ENCODE data around the gene PFKFB3. TPM values are rescaled to one million over a fixed set of nuclear protein-coding genes. Genes with fewer than 3 reads are reported as not detected.

Gene PFKFB3
- total RNA-seq = 100 to 1,000 TPM; 116 to 140 TPM
- 10 to 100 TPM; 31.4 to 45.6 TPM for polyA plus RNA-seq
- long read RNA-seq, donor 1, full-length matches to known transcripts = 2 of 112 reads
- long read RNA-seq, donor 1, partial matches to known transcripts = 81 of 112 reads
- long read RNA-seq, donor 1, other reads (novel, unspliced or antisense) = 29 of 112 reads
- long read RNA-seq, donor 2, full-length matches to known transcripts = 17 of 92 reads
- long read RNA-seq, donor 2, partial matches to known transcripts = 23 of 92 reads
- long read RNA-seq, donor 2, other reads (novel, unspliced or antisense) = 52 of 92 reads

- 0% methylated on average over 63 to 75 of the region's 75 CpGs for WGBS, 2 donors
- H3K27ac ChIP-seq (ENCODE audit: low read depth in 1 of 2, low read length in 2 of 2) = peak within 1 kb of the TSS; percentile 79 to 85
- peak; percentile 98 to 99 for DNase-seq
- ATAC-seq (ENCODE audit: low FRiP score) = peak; percentile 95
- no peaks in the 10 kb centered on the region for H3K36me3 ChIP-seq (ENCODE audit: control insufficient read depth in 1 of 2, insufficient read depth in 2 of 2, low read length in 1 of 2)
- no peaks in the 10 kb centered on the region for H3K27me3 ChIP-seq (ENCODE audit: control insufficient read depth in 1 of 2, insufficient read depth in 2 of 2, low read length in 1 of 2)
- peak within 1 kb of the TSS; percentile 74 to 97 for H3K4me3 ChIP-seq (ENCODE audit: low read length in 2 of 2)
- peaks cover 0 to 3% of the 10 kb centered on the region in 2 donors for H3K4me1 ChIP-seq (ENCODE audit: control insufficient read depth in 1 of 2, insufficient read depth in 2 of 2, low read length in 2 of 2)
- intact Hi-C loops (cut with DNase I) = loop anchor here (2.0 to 5.0 kb wide), 6 partner anchors 36 to 198 kb away; no protein-coding TSS in a partner anchor
- H3K9me3 ChIP-seq (ENCODE audit: control insufficient read depth, low read length) = no peaks in the 10 kb centered on the region
These were observed at the start of gene PFKFB3 for GRCh38 chr10:6202684-6203330. Gene PFKFB3, plus strand, starts transcription at chr10:6202932. Its CDS starts 329 bp downstream, at chr10:6203261.

GRCh38 chr10:6153845-6154244 is 48.9 kb upstream of the PFKFB3 start:
- H3K36me3 ChIP-seq (ENCODE audit: control insufficient read depth in 1 of 2, insufficient read depth in 2 of 2, low read length in 1 of 2) = no peaks in the 10 kb centered on the region
- no peak overlapping the region for H3K4me3 ChIP-seq (ENCODE audit: low read length in 2 of 2)
- no peaks in the 10 kb centered on the region for H3K27me3 ChIP-seq (ENCODE audit: control insufficient read depth in 1 of 2, insufficient read depth in 2 of 2, low read length in 1 of 2)
- intact Hi-C loops (cut with DNase I) = loop anchor here (5.0 kb wide), 2 partner anchors 37 to 48 kb away; partner anchors contain the start of gene PFKFB3 (in 1 of the 2)
- no peak for DNase-seq
- no peak for ATAC-seq (ENCODE audit: low FRiP score)
- no peaks in the 10 kb centered on the region for H3K4me1 ChIP-seq (ENCODE audit: control insufficient read depth in 1 of 2, insufficient read depth in 2 of 2, low read length in 2 of 2)
- WGBS, 2 donors = 89 to 92% methylated on average over 7 of the region's 7 CpGs
- H3K9me3 ChIP-seq (ENCODE audit: control insufficient read depth, low read length) = no peaks in the 10 kb centered on the region
- H3K27ac ChIP-seq (ENCODE audit: low read depth in 1 of 2, low read length in 2 of 2) = no peak overlapping the region

- H3K4me1 ChIP-seq (ENCODE audit: control insufficient read depth in 1 of 2, insufficient read depth in 2 of 2, low read length in 2 of 2) = no peaks in the 10 kb centered on the region
- H3K27me3 ChIP-seq (ENCODE audit: control insufficient read depth in 1 of 2, insufficient read depth in 2 of 2, low read length in 1 of 2) = no peaks in the 10 kb centered on the region
- H3K9me3 ChIP-seq (ENCODE audit: control insufficient read depth, low read length) = no peaks in the 10 kb centered on the region
- ATAC-seq (ENCODE audit: low FRiP score) = no peak
- intact Hi-C loops (cut with DNase I) = loop anchor here (5.0 kb wide), 2 partner anchors 37 to 48 kb away; partner anchors contain the start of gene PFKFB3 (in 1 of the 2)
- no peaks in the 10 kb centered on the region for H3K36me3 ChIP-seq (ENCODE audit: control insufficient read depth in 1 of 2, insufficient read depth in 2 of 2, low read length in 1 of 2)
- no peak overlapping the region for H3K4me3 ChIP-seq (ENCODE audit: low read length in 2 of 2)
- no peak overlapping the region for H3K27ac ChIP-seq (ENCODE audit: low read depth in 1 of 2, low read length in 2 of 2)
- no peak for DNase-seq
- 87 to 93% methylated on average over 12 to 14 of the region's 14 CpGs for WGBS, 2 donors
These were observed 48.2 kb upstream of the PFKFB3 start for GRCh38 chr10:6154566-6154965.

GRCh38 chr10:6158276-6158675 is 44.5 kb upstream of the PFKFB3 start:
- H3K4me1 ChIP-seq (ENCODE audit: control insufficient read depth in 1 of 2, insufficient read depth in 2 of 2, low read length in 2 of 2) = no peaks in the 10 kb centered on the region
- DNase-seq (no peak), ATAC-seq (ENCODE audit: low FRiP score) (no peak)
- H3K27ac ChIP-seq (ENCODE audit: low read depth in 1 of 2, low read length in 2 of 2) = peak overlapping the region in 1 of 2 donors; percentile 68
- H3K27me3 ChIP-seq (ENCODE audit: control insufficient read depth in 1 of 2, insufficient read depth in 2 of 2, low read length in 1 of 2) = no peaks in the 10 kb centered on the region
- H3K9me3 ChIP-seq (ENCODE audit: control insufficient read depth, low read length) = no peaks in the 10 kb centered on the region
- intact Hi-C loops (cut with DNase I) = no loop called here
- WGBS, 2 donors = 97% methylated on average over 7 of the region's 7 CpGs
- no peaks in the 10 kb centered on the region for H3K36me3 ChIP-seq (ENCODE audit: control insufficient read depth in 1 of 2, insufficient read depth in 2 of 2, low read length in 1 of 2)
- H3K4me3 ChIP-seq (ENCODE audit: low read length in 2 of 2) = no peak overlapping the region

- intact Hi-C loops (cut with DNase I) = no loop called here
- H3K36me3 ChIP-seq (ENCODE audit: control insufficient read depth in 1 of 2, insufficient read depth in 2 of 2, low read length in 1 of 2) = no peaks in the 10 kb centered on the region
- H3K4me3 ChIP-seq (ENCODE audit: low read length in 2 of 2) = no peak overlapping the region
- 73% methylated on average over 3 of the region's 3 CpGs for WGBS, 2 donors
- no peaks in the 10 kb centered on the region for H3K27me3 ChIP-seq (ENCODE audit: control insufficient read depth in 1 of 2, insufficient read depth in 2 of 2, low read length in 1 of 2)
- H3K9me3 ChIP-seq (ENCODE audit: control insufficient read depth, low read length) = no peaks in the 10 kb centered on the region
- H3K27ac ChIP-seq (ENCODE audit: low read depth in 1 of 2, low read length in 2 of 2) = no peak overlapping the region
- no peak for DNase-seq
- H3K4me1 ChIP-seq (ENCODE audit: control insufficient read depth in 1 of 2, insufficient read depth in 2 of 2, low read length in 2 of 2) = no peaks in the 10 kb centered on the region
- ATAC-seq (ENCODE audit: low FRiP score) = no peak
These were observed 40.8 kb upstream of the PFKFB3 start for GRCh38 chr10:6161921-6162320.

GRCh38 chr10:6162589-6163356 is 40.0 kb upstream of the PFKFB3 start:
- H3K4me1 ChIP-seq (ENCODE audit: control insufficient read depth in 1 of 2, insufficient read depth in 2 of 2, low read length in 2 of 2) = no peaks in the 10 kb centered on the region
- no peak for ATAC-seq (ENCODE audit: low FRiP score)

GRCh38 chr10:6163364-6164270 is 39.1 kb upstream of the PFKFB3 start:
- DNase-seq (peak; percentile 93 to 97), ATAC-seq (ENCODE audit: low FRiP score) (peak; percentile 97)
- H3K27ac ChIP-seq (ENCODE audit: low read depth in 1 of 2, low read length in 2 of 2) = peak overlapping the region; percentile 9 to 64
- no peaks in the 10 kb centered on the region for H3K36me3 ChIP-seq (ENCODE audit: control insufficient read depth in 1 of 2, insufficient read depth in 2 of 2, low read length in 1 of 2)
- H3K4me1 ChIP-seq (ENCODE audit: control insufficient read depth in 1 of 2, insufficient read depth in 2 of 2, low read length in 2 of 2) = no peaks in the 10 kb centered on the region
- H3K27me3 ChIP-seq (ENCODE audit: control insufficient read depth in 1 of 2, insufficient read depth in 2 of 2, low read length in 1 of 2) = no peaks in the 10 kb centered on the region
- intact Hi-C loops (cut with DNase I) = no loop called here
- no peaks in the 10 kb centered on the region for H3K9me3 ChIP-seq (ENCODE audit: control insufficient read depth, low read length)
- WGBS, 2 donors = 1% methylated on average over 65 to 91 of the region's 91 CpGs
- peak overlapping the region; percentile 44 to 66 for H3K4me3 ChIP-seq (ENCODE audit: low read length in 2 of 2)

More at GRCh38 chr10:6162589-6163356, 40.0 kb upstream of the PFKFB3 start:
- H3K4me3 ChIP-seq (ENCODE audit: low read length in 2 of 2) = no peak overlapping the region
- H3K9me3 ChIP-seq (ENCODE audit: control insufficient read depth, low read length) = no peaks in the 10 kb centered on the region
- WGBS, 2 donors = 61 to 63% methylated on average over 12 of the region's 12 CpGs
- DNase-seq = peak in 1 of 2 donors; percentile 26
- intact Hi-C loops (cut with DNase I) = no loop called here
- no peaks in the 10 kb centered on the region for H3K27me3 ChIP-seq (ENCODE audit: control insufficient read depth in 1 of 2, insufficient read depth in 2 of 2, low read length in 1 of 2)
- peak overlapping the region; percentile 8 to 34 for H3K27ac ChIP-seq (ENCODE audit: low read depth in 1 of 2, low read length in 2 of 2)
- H3K36me3 ChIP-seq (ENCODE audit: control insufficient read depth in 1 of 2, insufficient read depth in 2 of 2, low read length in 1 of 2) = no peaks in the 10 kb centered on the region

Data from aorta (tissue), 5 donors.